Left renal cortex interstitium (tissue), 4 donors: ENCODE results near the gene PEMT. TPM values are rescaled to one million over a fixed set of nuclear protein-coding genes. Genes with fewer than 3 reads are reported as not detected.

Experiments
- DNase-seq, 4 donors: peaks; one replicate each; pipeline ENCODE4 v3.0.0-alpha.2; 2013; ENCODE audit warnings: low read depth in 4 of 4, low spot score in 2 of 4, missing footprints in 1 of 4
- polyA plus RNA-seq, 4 donors: library from polyadenylated mRNA; unstranded; fragments of 120-200 nt; gene quantifications; one replicate each; pipeline ENCODE4 v1.2.1, GENCODE V29; 2013; ENCODE audit not compliant: insufficient read length in 4 of 4

Gene PEMT
- polyA plus RNA-seq, 4 donors: 29.6 to 37.9 (median 34.7) TPM

DNA sequence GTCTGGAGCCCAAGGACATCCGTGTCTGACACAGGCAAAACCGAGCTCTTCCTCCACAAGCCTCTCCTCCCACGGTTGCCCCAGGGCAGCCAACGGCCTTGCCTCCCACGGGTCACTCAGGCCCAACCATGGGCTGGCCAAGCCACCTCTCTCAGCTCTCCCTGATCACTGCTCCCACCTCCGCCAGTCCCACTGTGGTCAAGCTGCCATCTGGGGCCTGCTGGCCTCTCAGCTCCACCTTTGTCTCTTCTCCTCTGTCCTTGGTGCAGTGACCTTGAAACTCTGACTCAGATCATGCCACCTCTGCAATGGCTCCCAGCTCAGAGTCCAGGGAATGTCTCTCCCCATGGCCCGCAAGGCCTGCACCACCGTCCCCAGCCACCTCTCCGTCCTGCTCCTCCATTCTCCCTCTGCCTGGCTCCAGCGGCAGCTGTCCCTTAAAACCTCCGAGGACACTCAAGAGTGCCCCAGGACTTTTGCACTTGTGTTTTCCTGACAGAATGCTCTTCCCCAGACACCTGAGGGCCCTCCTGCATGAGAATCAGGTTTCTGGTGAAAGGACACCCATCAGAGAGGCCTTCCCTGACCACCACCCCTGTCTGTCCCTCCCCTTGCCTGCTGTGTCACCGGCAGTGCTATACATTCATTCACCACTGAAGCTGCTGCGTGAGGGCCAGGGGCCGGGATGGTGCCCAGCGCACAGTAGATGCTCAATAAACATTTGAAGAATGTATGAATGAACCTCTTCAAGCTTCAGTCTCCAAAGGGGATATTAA is 19.3 kb downstream of the PEMT start:
- no peak for DNase-seq

DNA sequence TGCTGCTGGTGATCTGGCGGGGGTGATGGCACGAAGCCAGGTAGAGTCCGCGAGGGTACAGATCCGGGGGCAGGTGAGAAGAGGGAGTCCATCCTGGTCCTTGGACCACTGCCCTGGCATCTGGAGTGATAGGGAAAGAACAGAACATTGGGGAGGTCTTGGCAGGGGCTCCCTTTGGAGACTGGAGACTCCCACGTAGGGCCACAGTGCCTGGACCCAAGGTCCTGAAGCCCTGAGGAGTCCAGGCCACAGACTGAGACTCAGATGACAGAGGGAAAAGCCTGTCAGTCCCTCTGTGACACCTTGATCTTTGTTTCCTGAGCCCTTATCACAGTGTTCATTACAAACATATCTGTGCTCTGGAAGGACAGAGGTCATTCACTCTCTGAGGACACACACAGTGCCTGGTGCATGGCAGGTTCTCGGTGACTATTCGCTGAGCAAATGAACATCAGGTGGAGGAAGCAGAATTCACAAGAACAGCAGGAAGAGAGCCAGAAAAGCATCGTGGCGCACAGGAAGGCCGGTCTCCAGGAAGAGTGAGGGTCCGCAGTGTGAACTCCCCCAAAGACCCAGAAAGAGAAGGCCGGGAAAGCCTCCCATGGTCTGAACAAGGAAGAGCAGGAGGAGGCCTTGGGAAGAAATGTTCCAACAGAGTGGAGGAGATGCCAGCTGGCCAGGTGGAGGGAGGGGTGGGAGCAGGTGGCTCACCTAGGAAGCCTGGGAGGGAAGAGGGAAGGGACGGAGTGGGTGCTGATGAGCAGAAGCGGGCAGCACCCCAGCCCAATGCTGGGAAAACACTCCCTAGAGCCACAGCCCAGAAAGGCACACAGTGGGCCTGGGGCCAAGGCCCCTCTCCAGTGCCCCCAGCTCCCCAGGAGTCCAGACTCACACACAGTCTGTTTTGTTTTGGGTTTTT is 20.5 kb downstream of the PEMT start:
- no peak for DNase-seq

DNA sequence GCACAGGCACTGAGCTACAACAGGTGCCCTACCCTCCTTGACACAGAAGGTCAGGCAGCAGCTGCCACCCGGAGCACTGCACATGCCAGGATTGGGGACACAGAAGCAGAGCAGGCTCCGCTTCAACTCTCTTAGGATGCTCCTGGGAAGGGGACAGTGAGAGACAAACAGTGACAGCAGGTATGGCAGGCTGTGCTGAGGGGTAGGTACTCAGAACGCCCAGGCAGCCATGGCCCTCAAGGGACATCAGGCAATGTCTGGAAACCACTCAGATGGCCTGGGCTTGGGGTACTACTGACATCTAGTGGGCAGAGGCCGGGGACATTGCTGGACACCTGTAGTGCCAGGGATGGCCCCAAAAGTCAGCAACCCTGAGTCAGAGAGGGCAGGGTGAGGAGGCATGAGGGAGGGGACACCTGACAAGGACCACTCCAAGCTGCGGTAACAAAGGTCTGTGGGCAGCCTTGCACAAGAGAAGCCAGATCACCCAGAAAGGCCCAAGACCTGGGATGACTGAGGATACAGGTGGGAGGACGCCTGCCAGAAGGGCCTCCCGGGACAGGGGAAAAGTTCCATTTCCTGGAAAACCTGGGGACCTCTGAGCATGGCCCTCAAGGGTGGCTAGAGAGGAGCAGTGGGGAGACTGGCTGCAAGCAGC is 21.2 kb downstream of the PEMT start:
- no peak for DNase-seq

DNA sequence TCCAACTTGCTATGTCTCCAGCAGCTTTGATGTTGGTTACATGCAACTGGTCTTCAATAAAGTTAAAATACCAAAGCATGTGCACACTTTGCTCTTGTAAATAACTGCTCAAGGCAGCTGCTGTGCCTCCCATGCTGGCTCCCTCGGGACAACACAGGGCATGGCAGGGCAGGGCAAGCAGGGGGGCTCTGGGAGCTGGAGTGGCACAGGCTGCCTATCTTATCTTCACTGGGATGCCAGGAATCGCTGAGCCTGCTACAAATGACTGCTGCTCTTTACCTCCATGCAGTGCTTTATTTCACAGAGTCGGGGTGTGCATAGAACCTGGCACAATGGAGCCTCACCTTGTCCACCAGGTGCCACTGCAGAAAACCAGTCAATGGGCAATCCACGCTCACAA is 21.8 kb downstream of the PEMT start:
- no peak for DNase-seq

DNA sequence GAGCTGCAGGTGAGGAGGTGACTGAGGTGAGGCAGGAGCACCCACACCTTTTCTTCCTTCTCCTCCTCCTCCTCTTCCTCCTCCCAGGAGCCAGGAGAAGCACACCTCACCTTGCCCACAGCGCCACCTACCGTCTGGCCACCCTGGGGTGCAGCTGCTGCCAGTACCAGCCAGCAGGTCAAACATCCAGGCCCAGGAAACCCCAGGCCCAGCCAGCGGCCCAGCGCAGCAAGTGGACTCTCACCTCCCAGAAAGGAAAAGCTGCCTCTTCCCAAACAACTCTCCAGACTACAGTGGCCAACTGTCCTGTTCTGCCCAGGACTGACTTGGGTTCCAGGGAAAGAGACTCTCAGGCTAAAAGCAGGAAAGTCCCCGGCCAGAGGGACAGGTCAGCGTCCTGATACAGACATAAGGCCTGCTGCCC is 22.7 kb downstream of the PEMT start:
- no peak for DNase-seq

DNA sequence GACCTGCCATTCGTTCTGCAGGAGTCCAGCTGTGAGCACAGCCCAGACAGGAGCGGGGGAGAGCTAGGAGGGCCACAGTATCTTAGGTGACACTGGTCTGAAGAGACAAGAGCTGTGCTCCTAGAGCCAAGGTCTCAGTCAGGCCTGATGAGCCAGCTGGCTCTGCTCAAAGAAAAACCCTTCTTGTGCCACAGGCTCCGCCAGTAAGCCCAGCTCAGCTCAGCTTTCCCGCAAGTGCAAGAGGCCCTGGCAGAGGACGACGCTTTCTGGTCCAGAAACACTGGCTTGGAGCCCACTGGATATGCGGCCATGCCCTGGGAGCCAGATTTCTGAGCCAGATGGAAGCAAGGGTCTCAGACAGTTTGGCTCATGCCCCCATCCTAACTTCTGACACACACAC is 23.9 kb downstream of the PEMT start:
- DNase-seq: no peak

DNA sequence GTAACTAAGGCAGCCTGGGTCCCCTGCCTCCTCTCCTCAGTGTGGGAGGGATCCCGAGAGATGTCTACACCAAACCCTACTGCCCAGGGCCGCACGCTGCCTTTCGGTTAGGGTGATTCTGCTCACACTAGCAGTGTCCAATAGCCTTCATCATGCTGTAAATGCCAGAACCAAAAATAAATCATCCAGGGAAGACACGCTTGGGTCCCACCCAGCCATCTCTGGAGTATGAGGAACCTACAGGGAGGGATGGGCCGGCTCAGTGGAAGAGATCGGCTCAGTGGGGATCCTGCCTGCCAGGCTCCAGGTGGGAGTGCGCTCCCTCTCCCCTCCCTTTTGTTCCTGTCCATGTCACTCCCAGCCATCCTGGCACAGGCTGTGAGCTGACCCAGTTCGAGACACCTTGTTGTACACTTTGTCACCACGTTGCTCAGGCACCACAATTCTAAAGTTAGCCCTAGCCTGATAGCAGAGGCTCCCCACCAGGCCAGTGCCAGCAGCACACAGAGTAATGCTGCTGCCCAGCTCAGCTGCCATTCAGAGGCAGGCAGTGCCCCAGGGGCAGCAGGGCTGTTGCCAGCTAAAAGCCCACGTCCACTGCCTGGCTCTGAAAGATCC is 24.5 kb downstream of the PEMT start:
- DNase-seq: no peak

DNA sequence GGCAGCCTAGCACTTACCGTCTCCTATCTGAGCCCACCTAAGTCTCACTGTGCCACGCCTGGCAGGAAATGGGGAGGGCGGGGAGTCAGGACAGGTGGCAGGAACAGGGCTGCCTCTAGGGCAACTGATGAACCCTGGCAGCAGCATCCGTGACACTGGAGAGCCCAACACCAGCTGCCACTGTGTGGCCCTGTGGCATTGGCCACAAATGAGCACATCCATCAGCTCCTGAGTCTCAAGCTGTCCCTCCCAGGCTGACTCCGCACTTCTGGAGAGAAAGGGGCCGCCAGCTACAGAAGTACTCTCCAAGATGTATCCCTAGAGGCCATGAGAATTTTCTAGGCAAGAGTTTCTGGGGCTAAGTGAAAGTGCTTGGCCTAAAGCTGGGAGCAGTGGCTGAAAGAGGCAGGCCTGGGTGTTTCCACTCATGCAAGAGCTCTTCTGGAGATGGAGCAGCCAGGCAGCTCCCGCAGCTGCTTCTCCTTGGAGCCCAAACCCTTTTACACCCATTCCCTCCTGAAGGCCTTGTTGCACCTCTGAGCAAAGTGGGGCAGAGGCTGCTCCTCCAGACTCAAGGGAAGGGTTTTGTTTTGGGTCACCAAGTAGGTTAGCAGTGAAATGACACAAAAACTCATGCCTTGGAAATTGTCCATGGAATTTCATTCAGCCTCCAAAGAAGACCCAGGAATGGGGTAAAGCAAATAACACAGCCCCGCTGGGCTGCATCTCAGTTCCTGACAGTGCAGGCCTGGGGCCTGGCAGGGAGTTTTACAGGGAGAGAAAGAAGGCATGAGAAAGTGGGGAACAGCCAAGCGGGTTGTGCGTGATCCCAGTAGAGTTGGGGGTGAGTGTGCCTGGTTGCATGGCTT is 25.8 kb downstream of the PEMT start:
- DNase-seq: no peak

DNA sequence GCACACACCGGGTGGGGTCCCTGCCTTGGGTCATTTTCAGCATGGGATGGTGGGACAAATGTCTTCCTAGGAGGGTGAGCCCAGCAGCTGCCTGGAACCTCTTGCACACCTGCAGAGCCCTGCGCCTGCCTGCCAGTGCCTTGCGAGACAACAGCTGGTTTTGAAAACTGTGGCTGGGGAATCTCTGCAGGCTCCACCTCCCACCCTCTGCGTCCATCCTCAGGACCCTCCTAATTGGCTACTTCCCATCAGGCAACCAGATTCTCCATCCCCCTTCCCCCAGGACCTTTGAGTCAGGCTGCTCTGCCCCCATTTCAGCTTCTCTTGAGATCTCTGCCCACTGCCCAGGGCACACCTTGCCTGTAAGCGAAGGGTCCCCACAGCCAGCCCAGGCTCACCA is 26.6 kb downstream of the PEMT start:
- DNase-seq: no peak

- no peak for DNase-seq
Observed at GRCh38 chr17:17564323-17564722, 27.2 kb downstream of the PEMT start.

- DNase-seq: no peak
Observed at GRCh38 chr17:17563530-17563929, 28.0 kb downstream of the PEMT start.

- DNase-seq: no peak
Observed at GRCh38 chr17:17562146-17562511, 29.4 kb downstream of the PEMT start.

GRCh38 chr17:17561408-17562145 is 29.9 kb downstream of the PEMT start:
- no peak for DNase-seq

DNA sequence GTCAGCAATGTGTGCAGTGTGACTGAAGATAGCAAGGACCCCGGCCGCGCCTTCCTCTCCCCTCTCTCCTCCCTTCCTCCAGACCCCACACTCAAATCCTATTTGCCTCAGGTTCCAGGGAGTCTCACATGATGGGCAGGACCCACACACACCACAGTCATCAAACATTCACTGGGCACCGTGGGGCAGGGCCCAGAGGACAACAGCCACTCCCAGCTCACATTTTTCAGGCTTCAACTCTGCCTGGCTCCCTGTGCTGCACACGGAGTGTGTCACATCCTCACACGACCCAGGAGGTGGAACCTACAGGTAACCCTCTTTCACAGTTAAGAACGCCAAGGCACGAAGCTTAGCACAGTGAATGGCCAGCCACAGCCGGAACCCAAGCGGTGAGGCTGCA is 30.5 kb downstream of the PEMT start:
- DNase-seq: no peak

GRCh38 chr17:17560167-17560566 is 31.3 kb downstream of the PEMT start:
- no peak for DNase-seq

GRCh38 chr17:17559164-17559563 is 32.3 kb downstream of the PEMT start:
- DNase-seq: no peak

GRCh38 chr17:17558431-17558830 is 33.1 kb downstream of the PEMT start:
- DNase-seq: no peak

DNA sequence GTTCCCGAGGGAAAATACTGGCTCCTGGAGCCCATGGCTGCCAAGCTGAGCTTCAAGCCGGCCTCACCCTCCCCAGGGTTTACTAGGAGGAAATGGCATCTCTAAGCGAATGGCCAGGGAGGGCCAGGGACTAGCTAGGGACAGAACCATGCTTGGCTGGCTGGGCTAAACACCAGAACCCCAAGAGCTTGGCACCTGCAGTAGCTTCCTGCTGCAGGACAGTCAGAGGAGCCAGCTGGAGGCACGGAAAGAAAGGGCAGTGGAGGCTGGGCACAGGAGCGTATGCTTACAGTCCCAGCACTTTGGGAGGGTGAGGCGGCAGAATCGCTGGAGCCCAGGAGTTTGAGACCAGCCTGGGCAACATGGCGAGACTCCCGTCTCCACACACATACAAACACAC is 33.7 kb downstream of the PEMT start:
- DNase-seq: no peak

DNA sequence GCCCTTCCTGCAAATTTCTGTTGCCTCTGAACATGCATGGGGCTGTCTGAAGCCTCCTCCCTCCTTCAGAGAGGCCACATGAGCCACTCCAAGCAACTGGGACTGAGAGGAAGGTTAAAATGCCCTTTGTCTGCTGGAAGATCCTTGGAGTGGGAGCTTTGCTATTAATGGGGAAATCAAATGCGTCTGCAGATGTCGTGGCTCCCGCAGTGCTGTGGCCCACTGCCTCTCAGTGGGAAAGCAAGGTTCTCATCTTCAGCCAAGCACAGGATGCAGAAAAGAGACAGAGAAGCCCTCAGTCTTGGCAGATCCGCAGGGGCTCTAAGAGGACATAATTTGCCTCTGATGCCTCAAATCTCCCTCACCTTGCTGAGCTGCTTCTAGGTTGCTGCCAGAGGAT is 34.8 kb downstream of the PEMT start:
- no peak for DNase-seq
